Stomach (tissue), 9 donors: ENCODE results near the gene PTPA. TPM values are rescaled to one million over a fixed set of nuclear protein-coding genes. Genes with fewer than 3 reads are reported as not detected.
"Not testable (repeated sequence)": the region's sequence is repeated elsewhere in the genome, so short reads cannot be mapped to it uniquely, and the experiment has no call there.

ENCODE experiments used
- DNase-seq, 2 donors: peaks; one replicate each; pipeline versions ENCODE4 v3.0.0 to v3.0.0-alpha.2; 2013 to 2019
- H3K27ac ChIP-seq, 5 donors: fragments of 200-600 bp in 4 of 5; sonication (generic) in 4 of 5; one replicate each; pipeline ENCODE4 v1.5.1; 2013 to 2019; ENCODE audit warnings: mild to moderate bottlenecking in 1 of 5, moderate library complexity in 1 of 5
- H3K27me3 ChIP-seq, 3 donors: fragments of 200-600 bp; sonication (generic); one replicate each; pipeline ENCODE4 v1.5.1; 2017 to 2019; ENCODE audit warnings: mixed run types in 1 of 3
- H3K36me3 ChIP-seq, 4 donors: fragments of 200-600 bp; sonication (generic); 1 replicate in 3 of 4; 2 replicates in 1 of 4; pipeline ENCODE4 v1.5.1; 2016 to 2019
- H3K4me1 ChIP-seq, 4 donors: fragments of 200-600 bp; sonication (generic); one replicate each; pipeline ENCODE4 v1.5.1; 2016 to 2019
- H3K4me3 ChIP-seq, 4 donors: fragments of 200-600 bp; sonication (generic) in 3 of 4; one replicate each; pipeline ENCODE4 v1.5.1; 2016 to 2019; ENCODE audit warnings: mild to moderate bottlenecking in 1 of 4
- H3K9me3 ChIP-seq, 4 donors: fragments of 200-600 bp; sonication (generic); one replicate each; pipeline ENCODE4 v1.5.1; 2016 to 2019
- EP300 ChIP-seq: sonication (generic); formaldehyde crosslinking; IDR thresholded peaks from one replicate; pipeline ENCODE4 v1.6.1; 2017; ENCODE audit warnings: antibody characterized with exemption
- POLR2A ChIP-seq, 4 donors: fragments of 450-650 bp; IDR thresholded peaks; one replicate each; pipeline ENCODE4 v1.6.1; 2016; ENCODE audit warnings: antibody characterized with exemption in 4 of 4, control low read depth in 2 of 4, mild to moderate bottlenecking in 1 of 4, moderate library complexity in 1 of 4
- POLR2AphosphoS5 ChIP-seq, 3 donors: sonication (generic); formaldehyde crosslinking; IDR thresholded peaks; one replicate each; pipeline ENCODE4 v1.6.1; 2016; ENCODE audit warnings: antibody characterized with exemption in 3 of 3
- WGBS, 5 donors: extraction: QIAGEN DNeasy Blood & Tissue Kit in 3 of 5; methylation state at CpG; one replicate each; pipeline versions ENCODE4 v1.1.5 to v1.1.7; 2013 to 2018; 5-methylcytosine and 5-hydroxymethylcytosine counted together
- intact Hi-C: fragments of 100-400 bp; cut with DNase I; formaldehyde crosslinking; loops from one replicate; pipeline ENCODE4 v1.15.1; 2023; ENCODE audit warnings: low total_unique reads
- polyA plus RNA-seq, 3 donors: library from polyadenylated mRNA; stranded (reverse); fragments of 200-250 nt; gene quantifications; one replicate each; pipeline ENCODE4 v1.2.3, GENCODE V29; 2013
- total RNA-seq, 5 donors: library from RNA; depleted of rRNA; stranded (reverse); fragments of >200 nt; gene quantifications; one replicate each; pipeline versions ENCODE4 v1.1.0 to v1.2.3, GENCODE V29; 2014 to 2016
- TF ChIP-seq, protein P1 (sequence below), 7 experiments: fragments of 450-650 bp in 4 of 7; fragments of 200-600 bp in 3 of 7; sonication (generic) in 3 of 7; IDR thresholded peaks; one replicate each; pipeline ENCODE4 v1.5.1; 2016 to 2019; ENCODE audit warnings: antibody characterized with exemption in 7 of 7, control low read depth in 2 of 7, mild to moderate bottlenecking in 1 of 7
- donor health status: healthy with polysubstance abuse.
- donor health status: Bipolar disorder and iron deficiency.
- donor health status: healthy.

PTPA gene
- total and polyA plus RNA-seq, 8 donors = 12.3 to 118 (median 73.6) TPM

DNA sequence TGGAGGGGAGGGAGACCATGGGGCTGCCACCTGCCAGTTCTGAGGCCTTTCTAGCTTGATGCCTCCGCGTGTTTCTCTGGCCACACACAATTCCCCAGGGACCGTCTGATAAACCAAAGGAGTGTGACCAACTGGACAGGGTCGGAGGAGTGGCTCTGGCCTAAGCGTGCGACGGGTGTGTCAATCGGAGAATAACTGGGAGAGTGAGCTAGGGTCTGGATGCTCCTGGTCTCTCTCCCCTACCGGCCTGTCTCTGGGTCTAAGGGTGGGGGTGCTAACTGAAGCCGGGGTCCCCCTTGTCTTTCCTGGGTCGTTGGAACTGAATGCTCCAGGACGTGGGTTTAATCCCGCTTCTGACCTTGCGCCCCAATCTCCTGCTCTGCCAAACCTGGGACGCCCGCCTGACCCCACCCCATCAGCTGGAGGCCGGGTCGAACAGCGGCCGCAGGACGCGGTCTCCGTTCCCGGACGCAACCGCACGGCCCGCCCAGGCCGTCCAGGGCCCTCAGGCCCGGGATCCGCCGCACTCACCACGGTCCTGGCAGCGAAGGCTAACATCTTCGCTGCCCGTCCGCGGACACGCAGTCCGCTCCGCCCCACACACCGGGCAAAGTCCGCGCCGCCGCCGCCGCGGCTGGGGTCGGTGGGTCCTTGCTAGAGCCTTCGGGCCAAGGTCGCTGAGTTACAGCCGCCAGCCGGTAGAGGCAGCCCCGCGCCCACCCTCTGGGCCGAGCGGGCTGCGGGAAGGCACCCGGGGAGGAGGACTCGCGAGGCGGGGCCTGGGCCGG is 1.1 kb upstream of the PTPA start:
- WGBS, 5 donors = 3 to 31% (median 6%) methylated on average over 9 to 64 of the region's 64 CpGs
- H3K4me3 ChIP-seq = peak overlapping the region; percentile 82 to 98 (median 94)
- H3K4me1 ChIP-seq = peaks cover 32 to 66% (median 53%) of the 10 kb centered on the region in 4 donors
- peaks cover 6 to 33% (median 30%) of the 10 kb centered on the region in 4 donors for H3K36me3 ChIP-seq
- no peaks in the 10 kb centered on the region for H3K9me3 ChIP-seq
- H3K27me3 ChIP-seq = no peaks in the 10 kb centered on the region
- DNase-seq = no peak
- H3K27ac ChIP-seq = peak overlapping the region; percentile 89 to 97 (median 95)
- TF ChIP-seq EP300 = no peak
- TF ChIP-seq POLR2AphosphoS5 (IDR thresholded peaks at IDR 0.05) = peak in 1 of 3 donors; percentile 4
- intact Hi-C loops = no loop called here

- peaks cover 0 to 18% (median 15%) of the 10 kb centered on the region in 4 donors for H3K36me3 ChIP-seq
- H3K27me3 ChIP-seq = no peaks in the 10 kb centered on the region
- peak overlapping the region; percentile 94 to 97 (median 95) for H3K27ac ChIP-seq
- H3K4me1 ChIP-seq = peaks cover 32 to 75% (median 55%) of the 10 kb centered on the region in 4 donors
- H3K9me3 ChIP-seq = no peaks in the 10 kb centered on the region
- WGBS, 5 donors = 0 to 1% (median 0%) methylated on average over 33 to 37 of the region's 37 CpGs
- DNase-seq = peak; percentile 47 to 76
- intact Hi-C loops = no loop called here
- TF ChIP-seq POLR2AphosphoS5 (IDR thresholded peaks at IDR 0.05) (no peak), EP300 (no peak), POLR2A (IDR thresholded peaks at IDR 0.05) (no peak)
- TF ChIP-seq, protein P1, sequence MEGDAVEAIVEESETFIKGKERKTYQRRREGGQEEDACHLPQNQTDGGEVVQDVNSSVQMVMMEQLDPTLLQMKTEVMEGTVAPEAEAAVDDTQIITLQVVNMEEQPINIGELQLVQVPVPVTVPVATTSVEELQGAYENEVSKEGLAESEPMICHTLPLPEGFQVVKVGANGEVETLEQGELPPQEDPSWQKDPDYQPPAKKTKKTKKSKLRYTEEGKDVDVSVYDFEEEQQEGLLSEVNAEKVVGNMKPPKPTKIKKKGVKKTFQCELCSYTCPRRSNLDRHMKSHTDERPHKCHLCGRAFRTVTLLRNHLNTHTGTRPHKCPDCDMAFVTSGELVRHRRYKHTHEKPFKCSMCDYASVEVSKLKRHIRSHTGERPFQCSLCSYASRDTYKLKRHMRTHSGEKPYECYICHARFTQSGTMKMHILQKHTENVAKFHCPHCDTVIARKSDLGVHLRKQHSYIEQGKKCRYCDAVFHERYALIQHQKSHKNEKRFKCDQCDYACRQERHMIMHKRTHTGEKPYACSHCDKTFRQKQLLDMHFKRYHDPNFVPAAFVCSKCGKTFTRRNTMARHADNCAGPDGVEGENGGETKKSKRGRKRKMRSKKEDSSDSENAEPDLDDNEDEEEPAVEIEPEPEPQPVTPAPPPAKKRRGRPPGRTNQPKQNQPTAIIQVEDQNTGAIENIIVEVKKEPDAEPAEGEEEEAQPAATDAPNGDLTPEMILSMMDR (IDR thresholded peaks at IDR 0.05) = no peak
- H3K4me3 ChIP-seq = peak overlapping the region; percentile 82 to 98 (median 94)
These were observed 425 bp downstream of the PTPA start for GRCh38 chr9:129111528-129112151.

DNA sequence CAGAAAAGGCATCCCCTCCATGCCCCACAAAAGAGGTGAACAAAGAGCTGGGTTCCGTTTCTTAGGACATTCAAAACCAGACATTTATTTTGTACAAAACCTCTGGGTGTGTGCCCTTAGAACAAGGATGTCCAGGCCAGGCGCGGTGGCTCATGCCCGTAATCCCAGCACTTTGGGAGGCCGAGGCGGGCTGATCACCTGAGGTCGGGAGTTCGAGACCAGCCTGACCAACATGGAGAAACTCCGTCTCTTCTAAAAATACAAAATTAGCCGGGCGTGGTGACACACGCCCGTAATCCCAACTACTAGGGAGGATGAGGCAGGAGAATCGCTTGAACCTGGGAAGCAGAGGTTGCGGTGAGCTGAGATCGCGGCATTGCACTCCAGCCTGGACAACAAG is 1.3 kb downstream of the PTPA start:
- H3K36me3 ChIP-seq, intact Hi-C loops, DNase-seq, H3K9me3 ChIP-seq, H3K27me3 ChIP-seq: not testable (repeated sequence)
- Histone ChIP-seq H3K27ac (peak overlapping the region in 2 of 5 donors; percentile 95 to 97), H3K4me3 (peak overlapping the region; percentile 82 to 98 (median 94)), H3K4me1 (peaks cover 32 to 73% (median 55%) of the 10 kb centered on the region in 4 donors)
- WGBS, 5 donors = 85 to 90% (median 88%) methylated on average over 17 of the region's 17 CpGs

DNA sequence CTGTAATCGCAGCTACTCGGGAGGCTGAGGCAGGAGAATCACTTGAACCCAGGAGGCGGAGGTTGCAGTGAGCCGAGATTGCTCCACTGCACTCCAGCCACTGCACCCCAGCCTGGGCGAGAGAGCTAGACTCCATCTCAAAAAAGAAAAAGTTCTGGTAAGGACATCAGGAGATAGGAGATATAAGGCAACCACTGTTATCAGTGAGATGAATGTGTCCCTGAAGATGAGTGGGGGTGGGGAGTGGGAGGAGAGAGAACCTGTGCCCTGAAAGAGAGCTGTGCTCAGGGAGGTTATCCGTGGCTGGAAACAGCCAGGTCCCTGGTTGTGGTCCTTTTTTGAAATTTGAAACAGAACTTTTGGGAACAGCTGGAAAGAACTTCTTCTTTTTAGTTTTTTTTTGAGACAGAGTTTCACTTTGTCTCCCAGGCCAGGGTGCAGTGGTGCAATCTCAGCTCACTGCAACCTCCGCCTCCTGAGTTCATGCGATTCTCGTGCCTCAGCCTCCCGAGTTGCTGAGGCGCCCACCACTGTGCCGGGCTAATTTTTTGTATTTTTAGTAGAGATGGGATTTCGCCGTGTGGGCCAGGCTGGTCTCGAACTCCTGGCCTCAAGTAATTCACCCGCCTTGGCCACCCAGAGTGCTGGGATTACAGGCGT is 2.6 kb downstream of the PTPA start:
- H3K27me3 ChIP-seq = no peaks in the 10 kb centered on the region
- intact Hi-C loops = no loop called here
- no peak overlapping the region for H3K4me3 ChIP-seq
- peak overlapping the region in 3 of 5 donors; percentile 1 to 68 (median 14) for H3K27ac ChIP-seq
- DNase-seq = no peak
- WGBS, 5 donors = 83 to 91% (median 89%) methylated on average over 17 of the region's 17 CpGs
- no peaks in the 10 kb centered on the region for H3K36me3 ChIP-seq
- TF ChIP-seq, protein P1 (IDR thresholded peaks at IDR 0.05) = no peak
- no peak for TF ChIP-seq POLR2A (IDR thresholded peaks at IDR 0.05)
- no peak for TF ChIP-seq POLR2AphosphoS5 (IDR thresholded peaks at IDR 0.05)
- TF ChIP-seq EP300 = no peak
- H3K4me1 ChIP-seq = peaks cover 39 to 65% (median 53%) of the 10 kb centered on the region in 4 donors
- H3K9me3 ChIP-seq = no peaks in the 10 kb centered on the region

DNA sequence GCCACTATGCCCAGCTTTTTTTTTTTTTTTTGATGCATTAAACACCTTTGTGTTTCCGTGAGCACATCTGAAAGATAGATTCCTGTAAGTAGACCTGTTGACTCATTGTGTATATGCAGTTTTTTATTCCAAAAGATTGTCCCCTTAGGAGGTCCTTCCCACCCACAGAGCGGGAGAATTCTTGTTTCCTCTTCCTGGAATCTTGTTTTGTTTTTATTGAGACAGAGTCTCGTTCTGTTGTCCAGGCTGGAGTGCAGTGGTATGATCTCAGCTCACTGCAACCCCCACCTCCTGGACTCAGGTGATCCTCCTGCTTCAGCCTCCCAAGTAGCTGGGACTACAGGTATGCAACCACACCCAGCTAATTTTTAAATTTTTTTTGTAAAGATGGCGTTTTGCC is 7.6 kb downstream of the PTPA start:
- TF ChIP-seq EP300 = no peak
- no peak for TF ChIP-seq POLR2AphosphoS5 (IDR thresholded peaks at IDR 0.05)
- TF ChIP-seq, protein P1 (IDR thresholded peaks at IDR 0.05) = no peak
- TF ChIP-seq POLR2A (IDR thresholded peaks at IDR 0.05) = no peak
- no peaks in the 10 kb centered on the region for H3K27me3 ChIP-seq
- H3K4me3 ChIP-seq = no peak overlapping the region
- intact Hi-C loops = no loop called here
- peaks cover 28 to 36% (median 35%) of the 10 kb centered on the region in 4 donors for H3K36me3 ChIP-seq
- DNase-seq = no peak
- H3K27ac ChIP-seq = no peak overlapping the region
- peaks cover 7 to 27% (median 19%) of the 10 kb centered on the region in 4 donors for H3K4me1 ChIP-seq
- no peaks in the 10 kb centered on the region for H3K9me3 ChIP-seq
- 75 to 84% (median 78%) methylated on average over 4 of the region's 4 CpGs for WGBS, 5 donors
